Activated CD8-positive, alpha-beta memory T cell treated with anti-CD3 and anti-CD28 coated beads, Interleukin-2, amount 50 U/mL, for 4 hours (primary cell): ENCODE results near the gene APOBEC3C.
"Not testable (repeated sequence)": the region's sequence is repeated elsewhere in the genome, so short reads cannot be mapped to it uniquely, and the experiment has no call there.

Experiments
- DNase-seq: peaks from one replicate; pipeline ENCODE4 v3.0.0-alpha.2; 2020

The APOBEC3C gene

GRCh38 chr22:39024519-39025308 is 10.7 kb downstream of the APOBEC3C start:
- no peak for DNase-seq

- DNase-seq, result no peak
Measured at GRCh38 chr22:39026509-39027150, 12.6 kb downstream of the APOBEC3C start.

- DNase-seq, result no peak
Measured at GRCh38 chr22:39027717-39028116, 13.7 kb downstream of the APOBEC3C start.

GRCh38 chr22:39028281-39028680 is 14.2 kb downstream of the APOBEC3C start:
- no peak for DNase-seq

- no peak for DNase-seq
Measured at GRCh38 chr22:39029227-39029626, 15.2 kb downstream of the APOBEC3C start.

GRCh38 chr22:39030705-39031104 is 16.6 kb downstream of the APOBEC3C start:
- no peak for DNase-seq

- DNase-seq, result not testable (repeated sequence)
Measured at GRCh38 chr22:39031434-39032295, 17.6 kb downstream of the APOBEC3C start.

GRCh38 chr22:39037071-39037470 is 23.0 kb downstream of the APOBEC3C start:
- DNase-seq, result not testable (repeated sequence)

GRCh38 chr22:39039306-39040126 is 25.5 kb downstream of the APOBEC3C start:
- no peak for DNase-seq

- DNase-seq, result not testable (repeated sequence)
Measured at GRCh38 chr22:39040155-39040537, 26.1 kb downstream of the APOBEC3C start.

- peak; percentile 76 for DNase-seq
Measured at GRCh38 chr22:39040538-39041296, 26.7 kb downstream of the APOBEC3C start, which contains the start of gene APOBEC3F. APOBEC3F (plus strand) TSS chr22:39040864; CDS start chr22:39040961, 97 bp downstream.

- DNase-seq, result no peak
Measured at GRCh38 chr22:39041908-39042307, 27.9 kb downstream of the APOBEC3C start.

- not testable (repeated sequence) for DNase-seq
Measured at GRCh38 chr22:39043063-39043462, 29.0 kb downstream of the APOBEC3C start.

GRCh38 chr22:39045136-39045535 is 31.1 kb downstream of the APOBEC3C start:
- DNase-seq, result not testable (repeated sequence)

- DNase-seq, result not testable (repeated sequence)
Measured at GRCh38 chr22:39049486-39049885, 35.4 kb downstream of the APOBEC3C start.

GRCh38 chr22:39051844-39052495 is 37.9 kb downstream of the APOBEC3C start:
- not testable (repeated sequence) for DNase-seq

- no peak for DNase-seq
Measured at GRCh38 chr22:39055658-39056057, 41.6 kb downstream of the APOBEC3C start.

GRCh38 chr22:39061290-39061689 is 47.2 kb downstream of the APOBEC3C start:
- DNase-seq, result not testable (repeated sequence)

GRCh38 chr22:39061951-39062350 is 47.9 kb downstream of the APOBEC3C start:
- DNase-seq, result not testable (repeated sequence)

- not testable (repeated sequence) for DNase-seq
Measured at GRCh38 chr22:39063904-39064303, 49.8 kb downstream of the APOBEC3C start.
